Suprapubic skin (tissue), 4 donors: Measurements from ENCODE around the gene SSRP1. TPM values are rescaled to one million over a fixed set of nuclear protein-coding genes. Genes with fewer than 3 reads are reported as not detected.

ENCODE experiments used
- DNase-seq, 2 donors: peaks; one replicate each; pipeline ENCODE4 v3.0.0-alpha.2; 2019; ENCODE audit warnings: low spot score in 2 of 2
- H3K27ac ChIP-seq: fragments of 200-600 bp; sonication (generic); one replicate; pipeline ENCODE4 v1.5.1; 2019
- H3K27me3 ChIP-seq: fragments of 200-600 bp; sonication (generic); one replicate; pipeline ENCODE4 v1.5.1; 2019
- H3K36me3 ChIP-seq: fragments of 200-600 bp; sonication (generic); one replicate; pipeline ENCODE4 v1.5.1; 2019
- H3K4me1 ChIP-seq: fragments of 200-600 bp; sonication (generic); one replicate; pipeline ENCODE4 v1.5.1; 2019
- H3K4me3 ChIP-seq: fragments of 200-600 bp; sonication (generic); one replicate; pipeline ENCODE4 v1.5.1; 2019; ENCODE audit warnings: mild to moderate bottlenecking
- H3K9me3 ChIP-seq: fragments of 200-600 bp; sonication (generic); one replicate; pipeline ENCODE4 v1.5.1; 2019
- EP300 ChIP-seq: sonication (generic); formaldehyde crosslinking; IDR thresholded peaks from one replicate; pipeline ENCODE4 v1.6.1; 2017; ENCODE audit warnings: antibody characterized with exemption
- POLR2A ChIP-seq, 2 donors: fragments of 450-650 bp; IDR thresholded peaks; one replicate each; pipeline ENCODE4 v1.6.1; 2017; ENCODE audit warnings: antibody characterized with exemption in 2 of 2, mild to moderate bottlenecking in 2 of 2, moderate library complexity in 2 of 2
- POLR2AphosphoS5 ChIP-seq, 3 donors: sonication (generic); formaldehyde crosslinking; IDR thresholded peaks; one replicate each; pipeline ENCODE4 v1.6.1; 2017; ENCODE audit warnings: antibody characterized with exemption in 3 of 3
- WGBS: methylation state at CpG from one replicate; pipeline ENCODE4 v1.1.5; 2018; 5-methylcytosine and 5-hydroxymethylcytosine counted together
- total RNA-seq, 4 donors: library from RNA; depleted of rRNA; stranded (reverse); fragments of >200 nt; gene quantifications; one replicate each; pipeline ENCODE4 v1.1.0, GENCODE V29; 2016
- TF ChIP-seq, protein P1 (sequence below), 2 donors: fragments of 200-600 bp in 1 of 2; fragments of 450-650 bp in 1 of 2; sonication (generic) in 1 of 2; IDR thresholded peaks; one replicate each; pipeline ENCODE4 v1.5.1; 2016 to 2019; ENCODE audit warnings: antibody characterized with exemption in 2 of 2, mild to moderate bottlenecking in 1 of 2, moderate library complexity in 1 of 2

SSRP1 gene
- total RNA-seq, 4 donors from 2014 or later = 59.9 to 96.5 (median 67.9) TPM

DNA sequence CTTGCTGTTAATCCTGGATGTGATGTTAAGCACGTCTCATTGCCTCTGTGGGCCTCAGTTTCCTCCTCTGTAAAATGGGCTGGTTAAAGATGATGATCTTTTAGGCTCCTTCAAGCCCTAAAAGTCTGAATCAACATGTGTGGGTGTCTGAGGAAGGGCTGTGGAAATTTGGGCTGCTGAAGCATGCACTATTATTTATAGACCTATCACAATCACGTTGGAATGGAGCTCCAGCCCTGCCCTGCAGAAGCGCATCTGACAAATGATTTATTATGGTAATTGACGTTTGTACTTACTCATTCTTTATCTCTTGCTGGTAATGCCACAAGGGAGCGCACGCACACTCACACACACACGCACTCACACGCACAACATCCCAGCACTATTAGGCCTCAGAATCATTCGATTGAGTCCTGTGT, 22.9 kb upstream of the SSRP1 start:
- no peak for TF ChIP-seq POLR2AphosphoS5 (IDR thresholded peaks at IDR 0.05)
- TF ChIP-seq EP300 = no peak
- TF ChIP-seq, protein P1, sequence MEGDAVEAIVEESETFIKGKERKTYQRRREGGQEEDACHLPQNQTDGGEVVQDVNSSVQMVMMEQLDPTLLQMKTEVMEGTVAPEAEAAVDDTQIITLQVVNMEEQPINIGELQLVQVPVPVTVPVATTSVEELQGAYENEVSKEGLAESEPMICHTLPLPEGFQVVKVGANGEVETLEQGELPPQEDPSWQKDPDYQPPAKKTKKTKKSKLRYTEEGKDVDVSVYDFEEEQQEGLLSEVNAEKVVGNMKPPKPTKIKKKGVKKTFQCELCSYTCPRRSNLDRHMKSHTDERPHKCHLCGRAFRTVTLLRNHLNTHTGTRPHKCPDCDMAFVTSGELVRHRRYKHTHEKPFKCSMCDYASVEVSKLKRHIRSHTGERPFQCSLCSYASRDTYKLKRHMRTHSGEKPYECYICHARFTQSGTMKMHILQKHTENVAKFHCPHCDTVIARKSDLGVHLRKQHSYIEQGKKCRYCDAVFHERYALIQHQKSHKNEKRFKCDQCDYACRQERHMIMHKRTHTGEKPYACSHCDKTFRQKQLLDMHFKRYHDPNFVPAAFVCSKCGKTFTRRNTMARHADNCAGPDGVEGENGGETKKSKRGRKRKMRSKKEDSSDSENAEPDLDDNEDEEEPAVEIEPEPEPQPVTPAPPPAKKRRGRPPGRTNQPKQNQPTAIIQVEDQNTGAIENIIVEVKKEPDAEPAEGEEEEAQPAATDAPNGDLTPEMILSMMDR (IDR thresholded peaks at IDR 0.05) = no peak
- no peak for TF ChIP-seq POLR2A (IDR thresholded peaks at IDR 0.05)
- no peak overlapping the region for H3K27ac ChIP-seq
- no peaks in the 10 kb centered on the region for H3K36me3 ChIP-seq
- H3K9me3 ChIP-seq = no peaks in the 10 kb centered on the region
- H3K4me1 ChIP-seq = peaks cover 29% of the 10 kb centered on the region
- WGBS = 58% methylated on average over 9 of the region's 9 CpGs
- DNase-seq = no peak
- H3K27me3 ChIP-seq = no peaks in the 10 kb centered on the region
- no peak overlapping the region for H3K4me3 ChIP-seq

DNA sequence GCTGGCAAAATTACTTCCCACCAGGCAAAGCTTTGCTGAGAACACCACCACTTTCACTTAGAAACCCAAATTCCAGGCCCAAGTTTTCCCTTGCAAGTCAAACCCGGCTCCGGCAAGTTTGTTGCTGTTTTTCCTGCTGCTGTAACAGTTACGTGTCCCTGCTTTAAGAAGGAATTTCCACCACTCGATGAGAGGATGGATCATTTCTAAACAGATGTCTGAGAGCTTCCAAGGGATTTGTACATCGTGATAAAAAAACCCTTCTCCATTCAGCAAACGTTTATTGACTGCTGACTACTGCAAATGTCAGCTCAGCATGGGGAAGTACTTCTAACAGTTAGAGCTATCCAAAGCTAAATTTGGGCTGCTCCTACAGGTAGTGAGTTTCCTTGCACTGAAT, 22.2 kb upstream of the SSRP1 start:
- Histone ChIP-seq H3K27ac (peak overlapping the region; percentile 50), H3K4me3 (no peak overlapping the region), H3K9me3 (no peaks in the 10 kb centered on the region), H3K36me3 (no peaks in the 10 kb centered on the region), H3K27me3 (no peaks in the 10 kb centered on the region), H3K4me1 (peaks cover 27% of the 10 kb centered on the region)
- TF ChIP-seq EP300 = no peak
- TF ChIP-seq POLR2AphosphoS5 (IDR thresholded peaks at IDR 0.05) = no peak
- TF ChIP-seq, protein P1 (IDR thresholded peaks at IDR 0.05) = no peak
- no peak for TF ChIP-seq POLR2A (IDR thresholded peaks at IDR 0.05)
- 18% methylated on average over 6 of the region's 6 CpGs for WGBS
- no peak for DNase-seq

DNA sequence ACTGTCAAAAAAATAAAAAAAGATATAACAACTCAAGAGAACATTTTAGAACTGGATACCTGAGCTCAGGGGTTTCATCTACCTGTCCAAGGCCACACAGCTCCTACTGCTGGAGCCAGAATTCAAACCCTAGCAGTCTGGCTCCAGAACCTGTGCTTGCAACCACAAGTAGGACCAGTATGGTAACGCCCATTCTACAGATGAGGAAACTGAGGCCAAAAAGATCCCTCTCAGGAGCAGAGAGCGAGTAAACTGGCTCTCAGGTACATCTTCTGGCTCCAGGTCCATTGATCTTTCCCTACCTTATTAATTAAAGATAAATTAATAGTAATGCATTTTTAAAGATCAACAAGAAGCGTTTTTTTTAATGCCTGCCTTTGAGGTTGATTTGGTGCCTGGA, 21.6 kb upstream of the SSRP1 start:
- peaks cover 27% of the 10 kb centered on the region for H3K4me1 ChIP-seq
- DNase-seq = no peak
- TF ChIP-seq EP300 (no peak), POLR2A (IDR thresholded peaks at IDR 0.05) (no peak), POLR2AphosphoS5 (IDR thresholded peaks at IDR 0.05) (no peak)
- TF ChIP-seq, protein P1 (IDR thresholded peaks at IDR 0.05) = no peak
- H3K27me3 ChIP-seq = no peaks in the 10 kb centered on the region
- WGBS = 54% methylated on average over 3 of the region's 3 CpGs
- no peaks in the 10 kb centered on the region for H3K9me3 ChIP-seq
- no peak overlapping the region for H3K4me3 ChIP-seq
- peak overlapping the region; percentile 50 for H3K27ac ChIP-seq
- no peaks in the 10 kb centered on the region for H3K36me3 ChIP-seq

GRCh38 chr11:57356268-57356667, 20.6 kb upstream of the SSRP1 start:
- 27% methylated on average over 9 of the region's 9 CpGs for WGBS
- no peaks in the 10 kb centered on the region for H3K27me3 ChIP-seq
- no peaks in the 10 kb centered on the region for H3K9me3 ChIP-seq
- TF ChIP-seq EP300 (no peak), POLR2A (IDR thresholded peaks at IDR 0.05) (no peak), POLR2AphosphoS5 (IDR thresholded peaks at IDR 0.05) (no peak)
- TF ChIP-seq, protein P1 (IDR thresholded peaks at IDR 0.05) = no peak
- H3K27ac ChIP-seq = peak overlapping the region; percentile 28
- no peak for DNase-seq
- no peak overlapping the region for H3K4me3 ChIP-seq
- peaks cover 27% of the 10 kb centered on the region for H3K4me1 ChIP-seq
- no peaks in the 10 kb centered on the region for H3K36me3 ChIP-seq

DNA sequence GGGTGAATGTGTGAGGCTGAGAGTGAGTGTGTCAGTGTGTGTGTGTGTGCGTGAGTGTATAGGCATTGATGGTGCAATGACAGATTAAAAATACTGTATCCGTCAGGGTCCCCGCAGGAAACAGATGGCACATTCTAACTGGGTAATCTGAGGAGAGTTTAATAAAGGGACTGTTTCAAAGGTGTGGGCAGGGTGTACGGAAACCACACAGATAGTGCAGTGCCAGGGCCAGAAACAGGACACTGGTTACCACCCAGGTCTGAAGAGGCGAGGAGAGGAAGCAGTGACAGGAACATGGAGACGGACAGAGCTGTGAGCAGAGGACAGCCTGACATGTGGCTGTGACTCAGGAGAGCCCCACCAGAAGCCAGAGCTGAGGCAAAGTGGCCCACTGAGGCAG, 19.0 kb upstream of the SSRP1 start:
- 86% methylated on average over 6 of the region's 6 CpGs for WGBS
- H3K36me3 ChIP-seq = no peaks in the 10 kb centered on the region
- H3K27me3 ChIP-seq = no peaks in the 10 kb centered on the region
- H3K9me3 ChIP-seq = no peaks in the 10 kb centered on the region
- peaks cover 30% of the 10 kb centered on the region for H3K4me1 ChIP-seq
- no peak overlapping the region for H3K4me3 ChIP-seq
- H3K27ac ChIP-seq = no peak overlapping the region
- no peak for TF ChIP-seq EP300
- TF ChIP-seq, protein P1 (IDR thresholded peaks at IDR 0.05) = no peak
- TF ChIP-seq POLR2AphosphoS5 (IDR thresholded peaks at IDR 0.05) = no peak
- no peak for TF ChIP-seq POLR2A (IDR thresholded peaks at IDR 0.05)
- DNase-seq = no peak
